Stimulated activated CD8-positive, alpha-beta memory T cell treated with anti-CD3 and anti-CD28 coated beads, Interleukin-12 subunit alpha, Interleukin-12 subunit beta, amount 100 ng/mL, for 1 hour (primary cell): ENCODE measurements around the gene CLEC16A.

Experiments used
- DNase-seq: peaks from one replicate; pipeline ENCODE4 v3.0.0-alpha.2; 2020; ENCODE audit warnings: low read depth

Gene CLEC16A

GRCh38 chr16:11045846-11046245 lies 101.5 kb downstream of the CLEC16A start:
- no peak for DNase-seq

DNA sequence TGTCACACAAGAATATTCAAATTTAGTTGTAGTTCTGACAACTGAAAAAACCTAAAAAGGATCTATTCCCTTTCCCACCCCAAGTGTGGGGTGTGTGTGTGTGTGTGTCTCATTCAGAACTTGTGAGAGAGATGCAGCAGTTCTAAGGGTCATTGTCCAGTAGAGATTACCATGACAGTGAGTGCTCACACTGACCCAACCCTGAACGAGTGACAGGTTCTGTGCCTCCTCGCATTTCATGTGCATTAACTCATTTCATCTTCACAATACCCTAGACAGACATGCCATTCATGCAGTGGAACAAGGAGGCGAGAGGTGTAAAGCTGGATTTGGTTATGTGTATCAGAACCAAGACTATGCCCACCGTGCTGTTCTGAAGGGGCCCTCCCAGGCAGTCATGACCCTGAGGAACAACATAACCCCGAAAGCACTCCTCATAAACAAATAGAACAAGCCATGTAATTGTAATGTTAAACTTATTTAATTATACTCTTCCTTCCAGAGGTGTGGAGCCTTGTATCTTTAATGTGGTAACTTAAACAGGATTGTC lies 102.1 kb downstream of the CLEC16A start:
- DNase-seq, result no peak

GRCh38 chr16:11047057-11047456 lies 102.7 kb downstream of the CLEC16A start:
- no peak for DNase-seq

GRCh38 chr16:11047939-11048800 lies 103.8 kb downstream of the CLEC16A start:
- no peak for DNase-seq

DNA sequence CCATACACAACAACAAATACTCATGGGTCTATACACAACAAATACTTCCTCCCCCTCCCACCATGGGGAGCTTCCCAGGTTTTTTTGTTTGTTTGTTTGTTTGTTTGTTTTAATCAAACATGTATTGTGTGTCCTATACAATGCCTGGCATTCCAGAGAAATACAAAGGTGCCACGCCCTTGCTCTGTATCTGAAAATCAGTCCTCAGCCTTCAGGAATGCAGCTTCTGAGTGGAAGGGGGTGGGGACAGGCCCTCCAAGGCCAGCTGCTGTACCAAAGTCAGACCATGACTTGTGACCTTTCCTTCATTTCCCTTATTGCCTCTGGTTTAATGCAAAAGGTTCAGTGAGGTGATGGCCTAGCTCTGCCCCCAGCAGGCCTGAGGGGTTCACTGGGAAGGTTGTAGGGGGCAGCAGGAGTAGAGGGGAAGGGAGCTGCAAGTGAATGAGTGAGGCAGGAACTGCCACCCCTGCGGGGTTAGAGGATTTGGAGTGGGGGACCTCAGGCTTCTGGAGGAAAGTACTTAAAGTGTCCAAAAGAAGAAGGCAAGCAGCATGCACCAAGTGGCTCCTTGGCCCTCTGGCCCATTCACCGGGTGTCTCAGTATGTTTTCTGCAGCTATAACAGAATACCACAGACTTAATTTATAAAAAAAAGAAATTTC lies 105.2 kb downstream of the CLEC16A start:
- no peak for DNase-seq

DNA sequence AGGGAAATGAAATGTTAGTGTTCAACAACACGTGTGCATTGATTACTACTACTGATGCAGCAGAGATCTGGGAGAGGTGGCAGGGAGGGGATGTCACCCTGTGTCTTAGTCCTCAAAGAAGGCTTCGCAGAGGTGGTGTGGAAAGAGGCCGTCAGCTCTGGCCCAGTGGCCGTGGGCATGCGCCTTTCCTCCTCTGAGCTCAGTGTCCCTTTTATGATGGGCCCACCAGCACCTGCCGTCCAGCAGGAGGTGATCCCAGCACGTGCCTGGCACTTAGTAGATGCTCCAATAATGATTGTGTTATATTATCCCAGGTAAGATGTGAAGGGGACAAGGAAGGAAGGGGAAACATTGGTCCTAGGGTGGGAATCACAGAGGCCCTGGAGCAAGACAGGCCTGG lies 106.2 kb downstream of the CLEC16A start:
- DNase-seq, result no peak

GRCh38 chr16:11050944-11051343 lies 106.6 kb downstream of the CLEC16A start:
- DNase-seq, result no peak

DNA sequence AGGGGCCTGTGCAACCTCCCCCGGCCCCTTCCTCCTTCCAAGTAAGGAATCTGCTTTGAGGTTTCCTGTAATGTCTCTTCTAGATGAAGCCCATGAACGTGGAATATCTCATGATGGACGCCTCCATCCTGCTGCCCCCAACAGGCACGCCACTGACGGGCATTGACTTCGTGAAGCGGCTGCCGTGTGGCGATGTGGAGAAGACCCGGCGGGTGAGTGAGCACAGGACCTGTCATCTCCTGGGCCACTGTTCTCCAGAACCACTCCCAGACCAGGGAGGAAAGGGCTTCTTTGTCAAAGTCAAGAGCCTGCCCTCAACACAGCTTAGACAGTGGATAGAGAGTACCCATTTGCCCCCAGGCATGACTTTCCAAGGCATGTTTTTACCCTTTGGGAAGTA lies 107.1 kb downstream of the CLEC16A start:
- DNase-seq, result no peak

GRCh38 chr16:11051879-11052808 lies 107.8 kb downstream of the CLEC16A start:
- DNase-seq, result no peak

DNA sequence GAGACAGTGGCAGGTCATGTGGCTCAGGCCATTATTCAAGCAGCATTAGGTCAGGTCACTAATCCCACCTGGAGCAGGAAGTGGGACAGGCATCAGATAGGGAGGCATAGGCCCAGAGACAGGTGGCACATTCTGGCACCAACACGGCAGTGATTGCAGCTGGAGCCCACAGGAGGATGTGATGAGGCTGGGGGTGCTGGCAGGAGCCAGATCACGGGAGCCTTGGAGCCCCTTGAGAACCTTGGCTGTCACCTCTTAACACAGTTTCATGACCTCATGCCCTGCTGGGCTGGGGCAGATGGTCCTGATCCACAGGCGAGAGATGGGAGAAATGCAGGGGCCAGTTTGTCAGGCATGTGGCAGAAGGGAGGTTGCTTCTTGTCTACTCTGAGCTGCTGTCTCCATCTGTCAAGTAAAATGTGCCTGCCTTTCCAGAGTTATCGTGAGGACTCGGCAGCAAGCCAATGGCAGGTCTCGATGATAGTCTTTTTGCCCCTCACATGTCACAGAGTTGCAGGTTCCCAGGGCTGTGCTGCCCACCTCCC lies 109.6 kb downstream of the CLEC16A start:
- no peak for DNase-seq

- DNase-seq, result no peak
These were observed 112.0 kb downstream of the CLEC16A start for GRCh38 chr16:11056090-11056992.

DNA sequence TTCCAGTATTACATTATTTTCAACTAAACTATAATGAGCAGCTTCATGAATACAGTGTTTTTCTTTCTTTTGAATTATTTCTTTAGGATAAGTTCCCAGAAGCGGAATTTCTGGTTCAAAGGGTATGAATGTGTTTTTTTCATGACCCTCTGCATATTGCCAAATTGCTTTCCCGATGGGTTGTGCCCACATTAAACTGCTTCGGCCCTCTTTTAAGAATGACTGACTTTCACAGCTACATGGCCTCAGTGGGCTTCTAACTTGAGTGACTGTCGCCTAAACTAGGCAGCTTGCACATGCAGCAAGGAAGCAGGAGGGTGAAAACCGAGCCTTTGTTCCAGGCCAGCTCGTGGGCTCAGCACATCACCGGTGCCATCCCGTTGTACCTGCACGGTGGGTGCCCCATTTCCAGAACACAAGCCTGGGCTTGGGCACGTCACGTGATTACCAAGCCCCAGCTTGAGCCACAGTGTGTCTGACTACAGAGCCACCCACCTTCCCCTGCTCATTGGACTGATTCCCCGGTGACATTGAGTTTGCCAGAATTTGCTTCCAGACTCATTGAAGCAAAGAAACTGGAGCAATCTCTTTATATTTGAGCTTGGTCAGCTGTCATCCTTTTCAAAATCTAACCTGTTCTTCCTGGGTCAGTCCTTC lies 112.8 kb downstream of the CLEC16A start:
- DNase-seq, result no peak

DNA sequence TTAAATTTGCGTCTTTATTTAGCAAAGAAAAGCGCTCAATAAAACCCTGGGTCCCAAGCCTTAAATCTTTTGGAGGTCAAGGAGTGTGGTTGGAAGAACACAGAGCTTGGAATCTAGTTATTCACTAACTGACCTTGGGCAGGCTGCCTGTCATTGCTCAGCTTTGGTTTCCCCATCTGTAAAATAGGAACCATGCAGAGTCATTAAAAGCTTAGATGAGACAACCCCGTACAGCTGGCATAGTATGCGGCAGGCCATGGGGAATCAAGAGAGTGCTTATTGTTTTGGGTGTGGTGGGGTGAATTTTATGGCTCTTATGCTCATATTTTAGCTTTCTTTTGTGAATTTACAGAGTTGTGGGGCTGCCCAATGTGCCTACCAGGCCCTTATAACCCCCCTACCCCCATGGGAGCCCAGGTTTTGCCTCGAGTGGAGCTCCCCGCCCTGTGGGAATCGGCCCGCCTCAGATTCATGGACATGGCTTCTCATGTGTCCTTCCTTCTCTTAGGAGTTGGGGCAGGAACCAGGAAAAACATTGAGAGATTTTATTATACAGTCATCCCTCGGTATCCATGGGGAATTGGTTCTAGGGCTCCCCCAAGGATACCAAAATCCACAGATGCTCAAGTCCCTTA lies 113.5 kb downstream of the CLEC16A start:
- DNase-seq, result no peak

DNA sequence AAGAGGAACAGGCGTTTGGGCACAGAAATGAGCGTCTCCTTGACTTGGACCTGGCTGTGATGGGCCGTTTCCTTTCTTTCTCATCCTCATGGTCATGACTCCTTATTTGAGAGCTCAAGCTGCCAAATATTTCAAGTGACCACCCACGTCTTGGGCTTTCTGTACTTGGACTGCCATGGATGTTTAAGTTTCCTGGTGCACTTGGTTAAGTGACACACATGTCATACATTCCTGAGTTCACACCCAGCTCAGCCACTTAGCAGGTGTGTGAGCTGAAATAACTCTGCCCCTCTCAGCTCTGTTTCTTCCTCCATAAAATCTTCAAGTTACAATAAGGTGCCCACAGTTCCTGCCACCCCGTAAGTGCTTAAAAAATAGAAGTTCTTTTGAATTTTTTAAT lies 114.5 kb downstream of the CLEC16A start:
- DNase-seq, result no peak

DNA sequence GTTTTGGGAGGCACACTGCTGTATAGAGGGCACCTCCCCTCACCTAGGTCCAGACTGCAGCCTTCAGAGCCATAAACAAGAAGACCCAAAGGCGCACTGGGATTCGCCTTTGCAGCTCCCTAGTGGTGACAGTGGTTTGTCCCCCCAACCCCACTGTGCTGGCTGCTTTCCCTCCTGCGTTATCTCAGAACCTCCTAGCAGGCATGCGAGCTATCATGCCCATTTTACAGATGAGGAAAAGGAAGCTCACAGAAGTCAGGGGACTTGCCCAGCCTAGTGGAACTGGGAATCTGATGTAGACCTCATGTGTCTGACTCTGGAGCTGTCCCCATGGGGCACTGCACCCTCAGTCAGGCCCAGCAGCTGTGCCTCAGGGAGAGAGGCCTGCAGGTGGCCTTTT lies 115.2 kb downstream of the CLEC16A start:
- no peak for DNase-seq

DNA sequence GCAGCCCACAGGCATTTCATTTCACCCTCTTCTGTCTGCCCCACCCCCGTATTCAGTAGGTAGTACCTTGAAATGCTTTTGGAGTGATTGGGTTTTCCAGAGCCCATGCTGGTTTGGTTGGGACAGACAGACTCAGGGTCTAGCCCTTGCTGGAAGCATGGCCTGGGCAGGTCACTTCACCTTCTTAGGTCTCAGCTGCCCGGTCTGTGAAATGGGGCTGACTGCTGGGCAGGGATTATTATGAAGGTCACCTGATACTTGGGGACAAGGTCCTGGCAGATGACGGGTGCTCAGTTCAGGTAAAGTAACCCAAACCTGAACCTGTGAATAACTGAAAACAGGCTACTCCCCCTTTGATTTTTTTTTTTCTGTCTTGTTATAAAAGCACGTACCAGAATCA lies 116.0 kb downstream of the CLEC16A start:
- DNase-seq, result no peak

GRCh38 chr16:11060842-11061241 lies 116.5 kb downstream of the CLEC16A start:
- DNase-seq, result no peak

GRCh38 chr16:11061629-11062270 lies 117.4 kb downstream of the CLEC16A start:
- no peak for DNase-seq
